Sigmoid colon (tissue), 7 donors: ENCODE data around the gene VPS13D. TPM values are rescaled to one million over a fixed set of nuclear protein-coding genes. Genes with fewer than 3 reads are reported as not detected.

ENCODE experiments used
- DNase-seq: peaks from one replicate; pipeline ENCODE4 v3.0.0-alpha.2; 2019
- H3K27ac ChIP-seq, 4 donors: fragments of 200-600 bp; sonication (generic); one replicate each; pipeline ENCODE4 v1.5.1; 2016 to 2019; ENCODE audit warnings: mild to moderate bottlenecking in 1 of 4
- H3K27me3 ChIP-seq, 3 donors: fragments of 200-600 bp; sonication (generic); one replicate each; pipeline ENCODE4 v1.5.1; 2019; ENCODE audit warnings: mild to moderate bottlenecking in 1 of 3
- H3K36me3 ChIP-seq, 4 donors: fragments of 200-600 bp; sonication (generic); one replicate each; pipeline ENCODE4 v1.5.1; 2016 to 2019
- H3K4me1 ChIP-seq, 4 donors: fragments of 200-600 bp; sonication (generic); one replicate each; pipeline ENCODE4 v1.5.1; 2017 to 2019
- H3K4me3 ChIP-seq, 4 donors: fragments of 200-600 bp; sonication (generic); one replicate each; pipeline ENCODE4 v1.5.1; 2017 to 2019; ENCODE audit warnings: mild to moderate bottlenecking in 2 of 4, moderate library complexity in 1 of 4
- H3K9me3 ChIP-seq, 4 donors: fragments of 200-600 bp in 3 of 4; sonication (generic) in 3 of 4; one replicate each; pipeline versions ENCODE4 v1.5.1 to v1.6.1; 2013 to 2019
- EP300 ChIP-seq, 4 donors: sonication (generic); formaldehyde crosslinking; IDR thresholded peaks; one replicate each; pipeline ENCODE4 v1.6.1; 2017; ENCODE audit warnings: antibody characterized with exemption in 4 of 4
- POLR2A ChIP-seq, 2 donors: fragments of 450-650 bp; IDR thresholded peaks; one replicate each; pipeline ENCODE4 v1.6.1; 2016; ENCODE audit warnings: antibody characterized with exemption in 2 of 2, mild to moderate bottlenecking in 2 of 2, moderate library complexity in 2 of 2
- POLR2AphosphoS5 ChIP-seq, 4 donors: sonication (generic); formaldehyde crosslinking; IDR thresholded peaks; one replicate each; pipeline ENCODE4 v1.6.1; 2017; ENCODE audit warnings: antibody characterized with exemption in 4 of 4
- WGBS, 2 donors: extraction: QIAGEN DNeasy Blood & Tissue Kit; methylation state at CpG; one replicate each; pipeline ENCODE4 v1.1.7; 2013; 5-methylcytosine and 5-hydroxymethylcytosine counted together
- intact Hi-C: fragments of 100-400 bp; cut with DNase I; formaldehyde crosslinking; loops from one replicate; pipeline ENCODE4 v1.15.1; 2023
- polyA plus RNA-seq, 3 donors: library from polyadenylated mRNA; stranded (reverse); fragments of 200-250 nt; gene quantifications; one replicate each; pipeline ENCODE4 v1.2.3, GENCODE V29; 2013
- total RNA-seq, 4 donors: library from RNA; depleted of rRNA; stranded (reverse); fragments of >200 nt; gene quantifications; one replicate each; pipeline ENCODE4 v1.1.0, GENCODE V29; 2016
- TF ChIP-seq, protein P1 (sequence below), 4 experiments: fragments of 450-650 bp in 3 of 4; fragments of 200-600 bp in 1 of 4; IDR thresholded peaks; one replicate each; pipeline ENCODE4 v1.5.1; 2016 to 2019; ENCODE audit warnings: antibody characterized with exemption in 4 of 4, mild to moderate bottlenecking in 3 of 4, moderate library complexity in 2 of 4
- donor health status: healthy with polysubstance abuse.
- donor health status: Bipolar disorder and iron deficiency.
- donor health status: healthy.

The VPS13D gene
- total and polyA plus RNA-seq, 7 donors: 7.6 to 90.8 (median 49.7) TPM

GRCh38 chr1:12466816-12467215 lies 237.0 kb downstream of the VPS13D start:
- intact Hi-C loops: no loop called here
- H3K4me1 ChIP-seq: peaks cover 0 to 58% (median 54%) of the 10 kb centered on the region in 4 donors

DNA sequence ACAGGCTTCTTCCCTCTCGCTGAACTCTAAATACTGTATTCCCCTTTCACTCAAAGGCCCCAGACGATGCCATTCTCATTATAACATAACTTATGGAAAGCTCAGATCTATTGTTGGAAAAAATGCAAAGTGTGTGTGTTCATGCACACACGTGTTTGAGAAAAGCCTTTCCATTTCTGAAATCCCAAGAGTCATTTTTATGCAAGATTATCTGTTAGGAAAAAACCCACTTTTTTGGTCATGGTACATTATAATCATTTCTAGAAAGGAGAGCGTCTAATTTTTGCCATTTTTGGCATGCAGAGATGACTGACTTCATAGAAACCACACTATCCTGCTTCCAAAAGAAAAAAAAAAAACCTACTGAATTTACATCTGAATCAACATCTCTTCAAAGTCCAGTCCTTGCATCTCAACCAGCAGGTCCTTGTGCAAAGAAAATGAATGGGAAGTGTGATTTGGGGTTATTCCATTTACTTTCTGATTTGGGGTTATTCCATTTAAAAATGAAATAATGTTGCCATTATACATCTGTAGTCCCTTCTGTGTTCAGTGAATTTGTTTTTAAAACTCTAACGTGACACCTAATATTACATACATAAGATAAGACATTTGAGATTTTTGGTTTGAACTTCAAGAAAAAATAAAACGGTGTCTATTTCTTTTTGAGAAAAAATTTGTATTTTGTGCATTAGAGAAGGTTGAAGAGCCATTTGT lies 237.9 kb downstream of the VPS13D start:
- Histone ChIP-seq H3K4me1 (peaks cover 0 to 57% (median 50%) of the 10 kb centered on the region in 4 donors), H3K27ac (peak overlapping the region in 2 of 4 donors; percentile 88 to 89), H3K9me3 (no peaks in the 10 kb centered on the region), H3K27me3 (no peaks in the 10 kb centered on the region), H3K36me3 (no peaks in the 10 kb centered on the region), H3K4me3 (no peak overlapping the region)
- intact Hi-C loops: no loop called here
- 82 to 93% methylated on average over 6 of the region's 6 CpGs for WGBS, 2 donors
- DNase-seq: no peak
- TF ChIP-seq, protein P1, sequence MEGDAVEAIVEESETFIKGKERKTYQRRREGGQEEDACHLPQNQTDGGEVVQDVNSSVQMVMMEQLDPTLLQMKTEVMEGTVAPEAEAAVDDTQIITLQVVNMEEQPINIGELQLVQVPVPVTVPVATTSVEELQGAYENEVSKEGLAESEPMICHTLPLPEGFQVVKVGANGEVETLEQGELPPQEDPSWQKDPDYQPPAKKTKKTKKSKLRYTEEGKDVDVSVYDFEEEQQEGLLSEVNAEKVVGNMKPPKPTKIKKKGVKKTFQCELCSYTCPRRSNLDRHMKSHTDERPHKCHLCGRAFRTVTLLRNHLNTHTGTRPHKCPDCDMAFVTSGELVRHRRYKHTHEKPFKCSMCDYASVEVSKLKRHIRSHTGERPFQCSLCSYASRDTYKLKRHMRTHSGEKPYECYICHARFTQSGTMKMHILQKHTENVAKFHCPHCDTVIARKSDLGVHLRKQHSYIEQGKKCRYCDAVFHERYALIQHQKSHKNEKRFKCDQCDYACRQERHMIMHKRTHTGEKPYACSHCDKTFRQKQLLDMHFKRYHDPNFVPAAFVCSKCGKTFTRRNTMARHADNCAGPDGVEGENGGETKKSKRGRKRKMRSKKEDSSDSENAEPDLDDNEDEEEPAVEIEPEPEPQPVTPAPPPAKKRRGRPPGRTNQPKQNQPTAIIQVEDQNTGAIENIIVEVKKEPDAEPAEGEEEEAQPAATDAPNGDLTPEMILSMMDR (IDR thresholded peaks at IDR 0.05): no peak
- TF ChIP-seq EP300 (IDR thresholded peaks at IDR 0.05): no peak
- no peak for TF ChIP-seq POLR2A (IDR thresholded peaks at IDR 0.05)
- no peak for TF ChIP-seq POLR2AphosphoS5 (IDR thresholded peaks at IDR 0.05)

More at GRCh38 chr1:12466816-12467215, 237.0 kb downstream of the VPS13D start:
- no peaks in the 10 kb centered on the region for H3K27me3 ChIP-seq
- TF ChIP-seq POLR2AphosphoS5 (IDR thresholded peaks at IDR 0.05) (no peak), EP300 (IDR thresholded peaks at IDR 0.05) (no peak), POLR2A (IDR thresholded peaks at IDR 0.05) (no peak)
- TF ChIP-seq, protein P1 (IDR thresholded peaks at IDR 0.05): no peak
- H3K36me3 ChIP-seq: no peaks in the 10 kb centered on the region
- no peak overlapping the region for H3K4me3 ChIP-seq
- WGBS, 2 donors: 96 to 97% methylated on average over 5 of the region's 5 CpGs
- DNase-seq: no peak
- no peaks in the 10 kb centered on the region for H3K9me3 ChIP-seq
- peak overlapping the region in 3 of 4 donors; percentile 85 to 89 (median 88) for H3K27ac ChIP-seq

DNA sequence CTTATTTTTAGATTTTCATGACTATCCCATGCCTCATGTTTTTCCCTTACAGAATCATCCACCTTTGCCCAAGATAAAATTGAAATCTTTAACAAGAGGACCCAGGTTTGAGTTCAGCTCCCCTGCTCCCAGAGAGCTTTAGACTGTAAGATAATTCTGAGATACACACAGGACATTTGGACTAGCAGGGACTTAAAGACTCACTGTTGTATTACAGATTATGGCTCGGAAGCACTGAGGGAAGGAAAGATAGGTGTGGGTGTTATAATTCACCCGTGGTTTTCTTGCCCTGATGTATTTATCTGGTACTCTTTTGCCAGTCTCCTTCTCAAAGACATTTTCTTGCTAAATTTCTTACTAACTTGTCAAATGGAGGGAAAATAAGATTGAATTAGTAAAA lies 238.5 kb downstream of the VPS13D start:
- H3K4me1 ChIP-seq: peaks cover 0 to 57% (median 50%) of the 10 kb centered on the region in 4 donors
- intact Hi-C loops: no loop called here
- peak overlapping the region in 1 of 4 donors; percentile 0 for H3K27ac ChIP-seq
- TF ChIP-seq POLR2AphosphoS5 (IDR thresholded peaks at IDR 0.05): no peak
- no peak for TF ChIP-seq EP300 (IDR thresholded peaks at IDR 0.05)
- TF ChIP-seq, protein P1 (IDR thresholded peaks at IDR 0.05): no peak
- TF ChIP-seq POLR2A (IDR thresholded peaks at IDR 0.05): no peak
- DNase-seq: no peak
- H3K9me3 ChIP-seq: no peaks in the 10 kb centered on the region
- 84 to 90% methylated on average over 2 of the region's 2 CpGs for WGBS, 2 donors
- no peak overlapping the region for H3K4me3 ChIP-seq
- no peaks in the 10 kb centered on the region for H3K36me3 ChIP-seq
- no peaks in the 10 kb centered on the region for H3K27me3 ChIP-seq

DNA sequence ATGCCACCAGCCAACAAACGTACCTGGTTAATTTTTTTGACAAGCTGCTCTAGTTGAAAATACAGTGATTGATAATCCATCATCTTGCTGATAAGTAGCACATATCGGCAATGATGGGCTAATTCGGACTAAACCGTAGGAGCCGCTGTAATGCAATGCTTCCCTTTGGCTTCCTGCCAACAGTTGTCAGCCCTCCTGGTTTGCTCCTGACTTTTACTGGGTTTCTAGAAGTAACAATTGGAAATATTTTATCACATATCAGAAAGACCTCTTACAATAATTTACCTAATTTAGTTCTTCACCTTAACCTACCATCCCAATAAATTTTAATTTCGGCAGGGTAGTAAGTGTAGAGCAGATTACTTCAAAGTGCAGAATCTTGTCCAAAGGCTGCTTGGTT lies 239.7 kb downstream of the VPS13D start:
- Histone ChIP-seq H3K4me3 (no peak overlapping the region), H3K4me1 (peaks cover 0 to 57% (median 50%) of the 10 kb centered on the region in 4 donors), H3K27ac (peak overlapping the region; percentile 10 to 64 (median 44)), H3K36me3 (no peaks in the 10 kb centered on the region), H3K27me3 (no peaks in the 10 kb centered on the region), H3K9me3 (no peaks in the 10 kb centered on the region)
- no peak for DNase-seq
- intact Hi-C loops: no loop called here
- WGBS, 2 donors: 25 to 64% methylated on average over 6 of the region's 6 CpGs
- TF ChIP-seq POLR2AphosphoS5 (IDR thresholded peaks at IDR 0.05): peak in 1 of 4 donors; percentile 24
- TF ChIP-seq, protein P1 (IDR thresholded peaks at IDR 0.05): no peak
